Measurements from ENCODE around the gene MON1A. TPM values are rescaled to one million over a fixed set of nuclear protein-coding genes. Genes with fewer than 3 reads are reported as not detected.
"Not testable (repeated sequence)": the region's sequence is repeated elsewhere in the genome, so short reads cannot be mapped to it uniquely, and the experiment has no call there.

Gene MON1A
- total and polyA plus RNA-seq, 2 experiments from 2014 or later, result 12.8 to 13.3 TPM

DNA sequence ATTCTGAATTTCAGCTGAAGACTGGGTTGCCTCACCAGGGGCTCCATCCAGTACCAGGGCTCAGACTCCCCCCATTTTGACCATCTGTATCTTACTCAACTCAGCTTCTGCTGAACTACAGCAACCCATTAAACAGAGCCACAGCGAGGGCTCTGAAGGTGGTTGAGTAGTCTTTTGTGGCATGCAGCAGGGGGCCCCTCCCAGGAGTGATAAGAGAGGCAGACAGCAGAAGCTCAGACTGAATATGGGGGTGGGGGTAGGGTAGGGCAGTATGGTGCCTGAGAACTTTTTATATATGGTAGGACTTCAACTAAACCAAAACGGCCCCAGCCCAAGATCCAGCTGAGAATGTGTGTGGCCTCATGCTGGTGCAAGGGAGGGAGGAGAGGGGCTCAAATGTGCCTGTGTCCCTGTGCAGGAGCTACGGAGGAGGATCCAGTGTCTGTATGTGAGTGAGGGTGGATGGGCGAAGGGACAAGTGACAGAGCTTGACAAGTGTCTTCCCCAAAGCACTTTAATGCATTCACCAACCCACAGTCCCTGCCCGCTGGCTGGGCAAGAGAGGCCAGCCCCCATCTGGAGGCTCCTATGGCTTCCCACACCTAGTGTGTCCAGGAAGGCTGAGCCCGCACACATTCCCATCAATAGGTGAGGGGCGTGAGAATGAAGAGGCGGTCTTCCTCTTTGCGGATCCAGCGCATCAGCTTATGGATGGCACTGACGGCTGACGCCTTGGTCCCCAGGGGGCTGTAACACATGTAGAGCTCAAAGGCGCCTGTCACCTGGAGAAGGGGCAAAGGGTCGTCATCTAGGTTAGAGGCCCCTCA lies 21.0 kb downstream of the MON1A start:
- no peaks in the 10 kb centered on the region for H3K36me3 ChIP-seq
- no peak for DNase-seq (ENCODE audit: low read depth in 1 of 2, low spot score in 1 of 2)
- TF ChIP-seq, protein P1, sequence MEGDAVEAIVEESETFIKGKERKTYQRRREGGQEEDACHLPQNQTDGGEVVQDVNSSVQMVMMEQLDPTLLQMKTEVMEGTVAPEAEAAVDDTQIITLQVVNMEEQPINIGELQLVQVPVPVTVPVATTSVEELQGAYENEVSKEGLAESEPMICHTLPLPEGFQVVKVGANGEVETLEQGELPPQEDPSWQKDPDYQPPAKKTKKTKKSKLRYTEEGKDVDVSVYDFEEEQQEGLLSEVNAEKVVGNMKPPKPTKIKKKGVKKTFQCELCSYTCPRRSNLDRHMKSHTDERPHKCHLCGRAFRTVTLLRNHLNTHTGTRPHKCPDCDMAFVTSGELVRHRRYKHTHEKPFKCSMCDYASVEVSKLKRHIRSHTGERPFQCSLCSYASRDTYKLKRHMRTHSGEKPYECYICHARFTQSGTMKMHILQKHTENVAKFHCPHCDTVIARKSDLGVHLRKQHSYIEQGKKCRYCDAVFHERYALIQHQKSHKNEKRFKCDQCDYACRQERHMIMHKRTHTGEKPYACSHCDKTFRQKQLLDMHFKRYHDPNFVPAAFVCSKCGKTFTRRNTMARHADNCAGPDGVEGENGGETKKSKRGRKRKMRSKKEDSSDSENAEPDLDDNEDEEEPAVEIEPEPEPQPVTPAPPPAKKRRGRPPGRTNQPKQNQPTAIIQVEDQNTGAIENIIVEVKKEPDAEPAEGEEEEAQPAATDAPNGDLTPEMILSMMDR (IDR thresholded peaks at IDR 0.05; ENCODE audit: low read depth, low read length), result no peak
- no peak overlapping the region for H3K4me3 ChIP-seq
- H3K27ac ChIP-seq, result no peak overlapping the region
- peaks cover 10% of the 10 kb centered on the region for H3K4me1 ChIP-seq (ENCODE audit: low read depth)
- H3K9me3 ChIP-seq (ENCODE audit: low read depth), result no peaks in the 10 kb centered on the region
- H3K27me3 ChIP-seq, result peaks cover 18% of the 10 kb centered on the region

DNA sequence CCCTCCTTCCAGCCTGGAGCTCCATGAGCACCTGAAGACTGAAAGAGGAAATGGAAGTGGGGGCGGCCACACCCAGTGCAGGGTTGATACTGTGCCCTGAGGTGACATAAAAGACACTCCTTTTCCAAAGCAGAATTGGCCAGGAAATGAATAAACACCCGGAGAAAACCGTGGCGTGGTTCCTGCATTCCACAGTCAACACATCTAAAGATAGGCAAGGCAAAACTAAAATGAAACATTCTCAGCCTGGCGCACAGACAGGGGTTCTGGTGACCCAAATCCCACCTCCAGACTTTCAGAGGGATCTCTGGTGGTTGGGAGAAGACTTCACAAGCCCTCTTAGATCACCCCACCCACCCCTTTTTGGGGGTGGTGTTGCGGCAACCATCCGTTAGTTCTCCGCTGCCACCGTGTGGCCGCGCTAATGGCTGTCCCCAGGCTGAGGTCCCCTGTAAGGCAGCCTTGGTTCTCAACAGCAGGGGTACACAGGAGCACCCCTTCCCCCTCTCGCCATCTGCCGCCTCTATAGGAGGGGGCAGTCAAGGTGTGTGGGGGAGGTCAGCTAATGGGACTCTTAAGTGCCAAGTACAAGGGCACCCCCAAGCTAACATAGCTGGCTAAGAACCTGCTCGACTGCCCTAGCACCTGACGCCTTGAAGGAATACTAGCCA lies 23.4 kb downstream of the MON1A start:
- peak; percentile 53 to 55 for DNase-seq (ENCODE audit: low read depth in 1 of 2, low spot score in 1 of 2)
- Histone ChIP-seq H3K4me1 (ENCODE audit: low read depth) (peaks cover 10% of the 10 kb centered on the region), H3K9me3 (ENCODE audit: low read depth) (no peaks in the 10 kb centered on the region), H3K27ac (no peak overlapping the region), H3K4me3 (no peak overlapping the region), H3K36me3 (no peaks in the 10 kb centered on the region), H3K27me3 (peaks cover 15% of the 10 kb centered on the region)
- TF ChIP-seq, protein P1 (IDR thresholded peaks at IDR 0.05; ENCODE audit: low read depth, low read length), result peak; percentile 72

DNA sequence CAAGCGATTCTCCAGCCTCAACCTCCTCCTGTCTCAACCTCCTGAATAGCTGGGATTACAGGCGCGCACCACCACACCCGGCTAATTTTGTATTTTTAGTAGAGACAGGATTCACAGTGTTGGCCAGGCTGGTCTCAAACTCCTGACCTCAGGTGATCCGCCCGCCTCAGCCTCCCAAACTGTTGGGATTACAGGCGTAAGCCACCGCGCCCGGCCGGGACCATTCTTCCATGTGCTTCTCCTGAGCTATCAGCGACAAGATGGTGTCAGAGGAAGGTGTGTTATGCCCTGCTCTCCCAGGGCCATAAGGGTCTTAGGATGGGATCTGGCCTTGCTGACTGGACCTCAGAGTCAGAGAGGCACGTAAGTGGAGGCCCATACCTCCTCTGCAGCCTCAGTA lies 25.2 kb downstream of the MON1A start:
- H3K9me3 ChIP-seq (ENCODE audit: low read depth); H3K27me3 ChIP-seq; H3K27ac ChIP-seq; H3K4me3 ChIP-seq; H3K36me3 ChIP-seq; DNase-seq (ENCODE audit: low read depth in 1 of 2, low spot score in 1 of 2): not testable (repeated sequence)
- peaks cover 10% of the 10 kb centered on the region for H3K4me1 ChIP-seq (ENCODE audit: low read depth)

DNA sequence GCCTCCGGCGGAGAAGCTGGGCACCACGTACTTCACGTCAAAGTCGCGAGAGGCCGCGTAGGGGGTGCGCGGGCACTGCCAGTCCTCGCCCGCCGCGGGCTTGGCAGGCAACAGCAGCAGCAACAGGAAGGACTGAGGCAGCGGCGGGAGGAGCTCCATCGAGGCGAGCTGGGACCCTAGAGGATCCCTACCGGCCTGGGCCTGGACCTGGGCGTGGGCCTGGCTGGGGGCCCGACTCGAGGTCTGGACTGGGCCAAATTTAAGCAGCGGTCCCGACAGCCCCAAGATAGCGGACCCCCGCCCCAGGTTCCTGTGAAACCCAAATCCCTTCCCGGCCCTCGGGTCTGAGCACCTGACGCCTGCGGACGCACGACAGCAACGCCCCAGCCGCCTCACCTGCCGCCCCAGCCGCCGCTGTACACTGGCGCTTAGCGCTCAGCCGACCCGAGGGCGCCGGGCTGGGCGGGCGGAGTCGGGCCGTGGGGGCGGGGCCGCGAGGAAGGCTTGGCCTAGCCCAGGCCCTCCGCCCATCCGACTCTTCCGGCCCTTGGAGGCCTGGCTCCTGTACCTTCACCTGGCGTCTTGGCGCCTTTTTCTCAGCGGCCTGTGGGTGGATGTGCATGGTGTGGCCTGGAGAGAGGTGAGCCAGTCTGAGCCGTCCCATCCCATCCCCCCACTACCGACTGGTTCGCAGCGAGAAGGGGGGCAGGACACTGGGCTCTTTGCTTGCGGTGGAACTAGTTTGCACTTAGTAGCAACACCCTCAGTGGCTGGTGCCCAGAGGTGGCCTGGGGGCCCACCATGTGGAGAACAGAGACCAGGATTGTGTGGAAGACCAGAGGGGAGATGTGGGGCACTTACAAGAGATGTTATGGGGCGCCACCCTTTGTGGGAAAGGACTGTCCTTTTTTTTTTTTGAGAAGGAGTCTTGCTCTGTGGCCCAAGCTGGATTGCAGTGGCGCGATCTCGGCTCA lies 25.9 kb downstream of the MON1A start, which contains the start of gene MST1R:
TSS of gene MST1R (minus strand) at position 423 of the 974 bp plus-strand sequence. CDS start at position 159, 264 bp downstream.
- DNase-seq (ENCODE audit: low read depth in 1 of 2, low spot score in 1 of 2), result peak; percentile 54 to 78
- no peaks in the 10 kb centered on the region for H3K9me3 ChIP-seq (ENCODE audit: low read depth)
- TF ChIP-seq, protein P1 (IDR thresholded peaks at IDR 0.05; ENCODE audit: low read depth, low read length), result no peak
- H3K4me3 ChIP-seq, result no peak within 1 kb of the TSS
- H3K27ac ChIP-seq, result no peak within 1 kb of the TSS
- H3K27me3 ChIP-seq, result no peaks in the 10 kb centered on the region
- H3K4me1 ChIP-seq (ENCODE audit: low read depth), result peaks cover 10% of the 10 kb centered on the region
- H3K36me3 ChIP-seq, result no peaks in the 10 kb centered on the region

DNA sequence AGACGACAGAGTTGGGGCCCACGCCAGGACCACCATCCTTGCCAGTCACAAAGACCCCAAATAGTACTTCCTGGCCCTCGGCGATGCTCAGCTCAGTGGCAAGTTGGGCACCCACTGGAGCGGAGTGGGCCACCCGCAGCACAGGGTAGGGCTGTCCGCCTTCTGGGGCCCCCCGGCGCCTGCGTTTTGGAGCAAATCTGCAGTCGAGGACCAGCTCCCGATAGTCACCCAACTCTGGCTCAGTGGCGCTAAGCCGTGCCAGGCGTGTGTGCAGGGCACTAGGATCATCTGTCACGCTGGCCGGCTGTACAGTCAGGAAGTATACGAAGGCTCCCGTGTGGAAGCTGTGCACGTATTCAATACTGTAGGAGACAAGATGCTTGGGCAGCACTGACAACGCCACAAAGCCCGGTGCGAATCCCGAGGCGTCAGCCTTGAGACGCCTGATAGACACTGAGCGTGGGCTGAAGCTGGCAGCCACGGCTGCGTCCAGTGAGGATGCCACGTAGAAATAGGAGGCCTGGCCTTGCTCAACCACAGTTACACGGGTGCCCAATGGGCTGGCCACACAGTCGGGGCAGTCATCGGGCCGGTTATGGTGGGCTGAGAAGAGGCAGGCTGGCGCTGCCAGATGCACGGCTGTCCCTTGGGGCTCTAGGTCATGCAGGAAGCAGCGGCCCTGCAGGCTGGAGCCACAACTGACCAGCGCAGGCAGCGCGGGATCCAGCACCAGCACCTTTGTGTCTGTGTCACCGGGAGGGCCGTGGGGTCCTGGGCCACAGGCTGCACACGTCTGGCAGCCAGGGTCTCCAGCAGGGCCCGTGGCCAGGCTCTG lies 26.9 kb downstream of the MON1A start:
- TF ChIP-seq, protein P1 (IDR thresholded peaks at IDR 0.05; ENCODE audit: low read depth, low read length), result no peak
- Histone ChIP-seq H3K4me1 (ENCODE audit: low read depth) (peaks cover 4% of the 10 kb centered on the region), H3K36me3 (no peaks in the 10 kb centered on the region), H3K9me3 (ENCODE audit: low read depth) (no peaks in the 10 kb centered on the region), H3K4me3 (no peak overlapping the region), H3K27me3 (no peaks in the 10 kb centered on the region), H3K27ac (no peak overlapping the region)
- no peak for DNase-seq (ENCODE audit: low read depth in 1 of 2, low spot score in 1 of 2)

All from cardiac muscle cell (in vitro differentiated cells and primary cell).